ENCODE results near the gene CCDC107.

CCDC107 gene

GRCh38 chr9:35686222-35687203, 28.4 kb downstream of the CCDC107 start:
- DNase-seq: no peak

GRCh38 chr9:35687306-35687705, 29.2 kb downstream of the CCDC107 start:
- DNase-seq: no peak

- no peak for DNase-seq
Measured at GRCh38 chr9:35687972-35688557, 30.0 kb downstream of the CCDC107 start.

DNA sequence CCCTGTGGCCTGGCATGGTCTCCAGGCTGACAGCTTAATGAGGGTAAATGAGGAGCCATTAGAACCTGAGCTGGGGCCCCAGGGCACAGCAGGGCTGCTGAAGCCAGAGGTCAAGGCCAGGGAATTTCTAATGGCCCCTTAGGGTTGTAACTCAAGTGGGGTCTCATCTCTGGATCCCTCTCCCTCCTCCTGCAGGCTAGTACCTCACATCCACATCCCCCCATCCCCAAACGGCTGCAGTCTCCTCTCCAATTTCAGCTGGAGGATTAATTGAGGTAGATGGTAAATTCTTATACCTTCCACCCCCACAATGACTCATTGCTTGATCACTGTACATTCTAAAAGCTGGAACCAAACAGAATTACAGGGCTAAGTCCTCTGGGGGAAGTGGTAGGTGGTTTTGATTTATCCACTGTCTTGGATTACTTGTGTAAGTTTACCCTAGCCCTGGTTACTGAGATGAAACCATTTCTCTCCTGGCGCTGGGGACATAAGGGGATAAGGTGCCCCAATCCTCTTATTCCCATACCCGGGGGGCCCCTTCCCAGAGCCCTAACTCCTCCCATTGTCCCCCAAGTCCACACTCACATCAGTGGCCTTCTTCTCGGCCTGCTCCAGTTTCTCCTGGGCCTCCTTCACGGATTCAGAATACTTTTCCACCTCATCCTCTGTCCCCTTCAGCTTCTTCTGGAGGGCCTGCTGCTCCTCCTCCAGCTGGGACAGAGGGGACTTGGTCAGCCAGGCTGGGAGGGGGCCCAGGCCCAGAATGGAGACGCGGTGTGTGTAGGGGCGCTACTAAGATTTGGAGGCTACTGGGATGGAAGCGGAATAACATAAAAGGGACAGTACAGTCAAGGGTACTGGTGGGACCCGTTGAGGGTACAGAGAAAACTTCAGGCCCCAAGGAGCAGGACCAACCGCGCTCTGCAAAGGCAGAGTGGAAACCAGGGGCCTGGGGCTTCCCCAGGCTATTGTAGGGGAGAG, 30.8 kb downstream of the CCDC107 start:
- no peak for DNase-seq

- no peak for DNase-seq
Measured at GRCh38 chr9:35689542-35690293, 31.6 kb downstream of the CCDC107 start, which contains the start of gene TPM2. Gene TPM2 (minus strand): TSS chr9:35689925. CDS start chr9:35689817, 108 bp downstream.

- DNase-seq: no peak
Measured at GRCh38 chr9:35690294-35690613, 32.2 kb downstream of the CCDC107 start.

GRCh38 chr9:35690614-35691333, 32.7 kb downstream of the CCDC107 start:
- peak; percentile 35 for DNase-seq

DNA sequence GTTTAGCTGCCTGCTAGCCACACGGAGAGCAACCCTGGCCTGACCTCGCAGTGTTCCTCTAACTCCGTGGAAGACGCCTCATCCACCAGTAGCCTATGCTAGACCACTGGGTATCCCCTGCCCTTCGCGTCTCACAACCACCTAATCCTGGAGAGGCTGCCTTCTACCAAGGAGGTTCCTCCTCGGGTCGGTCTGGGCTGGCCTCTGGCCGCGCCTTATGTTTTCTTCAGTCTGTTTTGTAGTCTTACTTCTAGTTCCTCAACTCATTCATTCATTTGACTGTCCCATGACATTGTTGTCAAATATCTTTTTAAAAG, 33.2 kb downstream of the CCDC107 start:
- no peak for DNase-seq

GRCh38 chr9:35691757-35692301, 33.7 kb downstream of the CCDC107 start:
- no peak for DNase-seq

DNA sequence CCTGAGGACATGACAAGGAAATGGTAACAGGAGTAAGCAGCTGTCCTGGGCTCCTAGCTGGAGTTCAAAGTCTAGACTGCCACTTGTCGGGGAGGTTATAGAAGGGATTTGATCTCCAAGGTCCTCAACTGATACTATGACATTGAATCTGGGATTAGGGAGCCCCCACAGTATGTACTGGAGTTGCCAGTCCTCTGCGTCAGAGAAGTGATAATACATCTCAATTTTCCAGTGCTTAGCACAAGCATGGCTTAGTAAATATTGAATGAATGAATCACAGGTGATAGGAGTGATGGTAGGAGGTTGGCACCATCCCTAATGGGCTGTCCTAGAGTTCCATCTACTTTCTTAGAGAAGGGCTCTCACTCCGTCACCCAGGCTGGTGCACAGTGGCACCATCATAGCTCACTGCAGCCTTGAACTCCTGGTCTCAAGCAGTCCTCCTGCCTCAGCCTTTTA, 37.9 kb downstream of the CCDC107 start:
- DNase-seq: no peak

- DNase-seq: no peak
Measured at GRCh38 chr9:35696520-35697215, 38.6 kb downstream of the CCDC107 start.

- DNase-seq: no peak
Measured at GRCh38 chr9:35697486-35697885, 39.4 kb downstream of the CCDC107 start.

DNA sequence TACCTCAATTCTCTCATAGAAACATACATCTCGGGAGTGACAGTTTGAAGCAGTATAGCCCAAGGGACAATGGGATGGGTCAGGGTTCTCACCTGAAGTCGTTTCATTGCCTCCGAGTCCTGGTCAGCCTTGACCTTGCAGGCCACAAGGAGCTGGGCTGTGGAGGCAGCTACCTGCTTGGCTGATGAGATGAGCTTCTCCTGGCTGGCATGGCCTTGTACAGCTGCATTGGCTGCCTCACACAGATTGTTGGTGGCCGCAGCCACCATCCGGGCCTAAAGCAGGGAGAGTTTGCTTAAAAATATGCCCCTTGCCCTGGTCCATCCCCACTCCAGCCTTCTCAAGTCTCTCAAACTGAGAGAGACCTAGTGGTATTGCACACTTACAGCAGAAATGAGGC, 40.1 kb downstream of the CCDC107 start:
- DNase-seq: no peak

DNA sequence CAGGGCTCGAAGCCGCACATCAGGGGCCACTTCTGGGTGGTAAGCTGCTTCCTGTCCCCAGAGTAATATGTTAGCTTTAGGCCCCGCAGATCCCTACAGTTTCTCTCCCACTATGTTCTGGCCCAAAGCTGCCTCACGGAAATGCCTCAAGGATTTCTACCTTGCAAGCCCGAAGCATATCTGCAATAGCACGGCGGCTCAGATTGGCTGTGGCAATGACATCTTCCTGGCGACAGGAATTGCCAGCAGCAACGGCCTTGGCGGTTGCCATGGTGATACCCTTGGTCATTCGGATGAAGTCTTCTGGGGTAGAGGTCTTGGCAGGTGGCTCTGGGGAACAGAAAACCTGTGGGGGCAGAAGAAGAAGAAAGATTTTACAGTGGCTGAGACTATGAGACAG, 41.9 kb downstream of the CCDC107 start:
- DNase-seq: no peak

DNA sequence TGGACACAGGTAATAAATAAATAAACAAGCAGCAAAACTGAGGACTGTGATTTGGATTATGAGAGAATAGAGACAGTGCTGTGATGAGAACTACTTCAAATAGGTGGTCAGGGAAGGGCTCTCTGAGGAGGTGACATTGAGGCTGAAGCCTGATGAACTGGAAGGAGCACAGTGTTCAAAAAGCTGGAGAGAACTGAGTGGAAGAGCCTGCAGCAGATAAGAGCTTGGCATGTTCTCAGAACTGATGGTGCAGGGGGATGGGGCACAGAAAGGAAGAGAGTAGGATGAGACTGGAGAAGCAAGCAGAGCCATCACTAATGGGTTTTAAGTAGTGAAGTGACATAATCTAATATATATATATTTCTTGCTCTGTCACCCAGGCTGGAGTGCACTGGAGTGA, 42.9 kb downstream of the CCDC107 start:
- no peak for DNase-seq

GRCh38 chr9:35702696-35703095, 44.6 kb downstream of the CCDC107 start:
- no peak for DNase-seq

DNA sequence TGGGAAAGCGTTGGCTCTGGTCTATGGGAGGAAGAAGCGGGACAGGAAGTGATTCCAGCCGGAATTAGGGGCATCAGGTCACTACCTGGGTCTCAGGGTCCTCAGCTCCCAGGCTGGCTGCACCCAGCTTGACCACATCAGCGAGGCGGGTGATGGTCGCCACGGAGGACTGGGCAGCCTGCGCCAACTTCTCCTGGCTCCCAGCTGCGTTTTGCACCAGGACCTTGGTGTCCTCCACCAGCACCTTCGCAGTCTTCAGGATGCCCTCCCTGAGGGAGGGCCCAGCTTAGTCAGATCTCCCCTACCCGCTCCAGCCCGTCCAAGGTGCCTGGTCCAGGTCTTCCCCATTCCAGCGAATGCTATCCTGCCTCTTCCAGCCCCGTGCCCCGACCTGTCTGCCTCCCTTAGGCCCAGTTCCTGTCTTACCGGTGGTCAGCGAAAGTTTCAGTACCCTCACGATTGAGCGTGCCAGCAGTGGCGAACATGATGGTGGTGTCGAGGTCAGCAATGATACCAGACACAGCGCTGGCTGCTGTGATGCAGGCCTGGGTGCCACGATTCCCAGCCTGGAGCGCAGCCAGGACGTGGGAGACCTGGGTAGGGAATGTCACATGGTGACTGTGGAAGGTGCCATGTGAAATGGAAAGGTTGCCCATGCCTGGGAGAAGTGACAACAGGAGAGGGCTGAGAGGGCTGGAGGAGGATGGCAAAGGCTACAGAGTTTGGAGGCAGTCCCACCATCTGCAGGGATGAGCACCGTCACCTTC, 46.0 kb downstream of the CCDC107 start:
- no peak for DNase-seq

DNA sequence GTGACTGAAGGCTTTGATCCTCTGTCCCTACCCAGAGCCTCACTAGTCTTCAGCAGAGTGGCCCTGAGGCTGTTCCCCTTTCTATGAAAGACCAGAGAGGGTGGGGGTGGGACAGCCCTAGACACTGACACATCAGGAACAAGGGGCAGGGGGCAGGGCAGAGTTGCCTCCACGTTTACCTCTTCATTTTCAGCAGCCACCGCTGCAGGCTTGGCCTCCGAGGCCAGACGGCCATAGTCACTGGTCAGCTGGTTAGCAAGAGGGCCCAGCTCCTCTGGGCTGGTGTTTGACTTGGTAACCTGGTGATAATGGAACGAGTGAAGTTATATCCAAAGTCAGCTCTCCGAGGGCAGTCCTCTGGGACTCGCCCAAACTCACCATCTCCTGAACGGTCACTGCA, 47.3 kb downstream of the CCDC107 start:
- DNase-seq: no peak

DNA sequence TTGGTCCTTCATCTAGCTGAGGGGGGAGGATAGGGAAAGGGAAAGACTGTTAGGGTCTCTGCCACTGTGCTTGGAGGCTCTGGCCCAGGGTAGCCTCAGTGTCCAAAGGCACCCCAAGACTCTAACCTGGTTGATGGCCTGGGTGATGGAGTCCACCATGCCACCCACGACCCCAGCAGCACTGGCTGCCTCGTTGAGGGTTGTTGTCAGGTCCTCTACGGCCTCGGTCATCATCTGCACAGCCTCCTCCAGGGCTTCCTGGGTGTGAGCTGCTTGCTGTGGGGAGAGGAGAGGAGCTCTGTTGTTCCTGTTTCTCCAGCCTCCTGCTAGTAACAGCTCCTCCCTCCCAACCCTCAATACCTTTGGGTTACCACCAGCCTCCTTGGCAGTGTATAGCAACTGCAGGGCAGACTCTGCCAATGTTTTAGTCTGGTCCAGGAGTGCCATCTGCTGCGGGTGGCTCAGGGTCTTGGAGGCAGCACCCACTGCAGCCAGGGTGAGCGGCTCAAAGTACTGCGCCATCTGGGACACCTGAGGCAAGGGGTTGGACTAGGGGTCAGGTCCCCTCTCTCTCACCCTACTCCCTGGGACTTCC, 47.8 kb downstream of the CCDC107 start:
- DNase-seq: no peak

DNA sequence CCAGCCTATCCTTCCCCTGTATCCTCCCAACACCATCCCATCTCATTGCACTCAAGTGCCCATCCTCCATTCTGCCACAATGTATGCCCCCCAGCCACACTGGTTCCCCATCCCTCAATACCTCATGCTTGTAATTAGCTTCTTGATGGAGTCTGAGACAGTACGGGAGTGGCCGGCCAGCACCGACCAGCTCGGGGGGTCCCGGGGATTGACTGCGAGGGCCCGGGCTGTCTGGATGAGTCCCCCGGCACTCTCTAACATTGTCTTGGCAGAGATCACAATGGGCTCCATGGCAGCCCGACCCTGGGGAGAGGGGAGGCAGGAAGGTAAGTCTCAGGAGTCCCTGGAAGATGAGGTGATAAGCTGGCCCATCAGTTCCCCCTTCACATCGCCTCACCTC, 48.9 kb downstream of the CCDC107 start:
- no peak for DNase-seq

Data from T1000 (cell line).